Mesothelial cell of epicardium (in vitro differentiated cells): ENCODE data around the gene PCDHGC3. TPM values are rescaled to one million over a fixed set of nuclear protein-coding genes. Genes with fewer than 3 reads are reported as not detected.

Experiments used
- DNase-seq, 2 experiments: peaks; one replicate each; pipeline ENCODE4 v3.0.0; 2021; ENCODE audit warnings: low spot score in 2 of 2; ENCODE audit not compliant: unreplicated experiment in 2 of 2
- H3K27ac Mint-ChIP-seq: 2 replicates; pipeline ENCODE4 v1.8.0; 2021; ENCODE audit warnings: mixed read lengths
- H3K27me3 Mint-ChIP-seq: 2 replicates; pipeline ENCODE4 v1.8.0; 2021; ENCODE audit warnings: low read depth, mixed read lengths
- H3K36me3 Mint-ChIP-seq: 2 replicates; pipeline ENCODE4 v1.8.0; 2021; ENCODE audit warnings: mixed read lengths
- H3K4me1 Mint-ChIP-seq: 2 replicates; pipeline ENCODE4 v1.8.0; 2021; ENCODE audit warnings: mixed read lengths
- H3K4me3 Mint-ChIP-seq: 2 replicates; pipeline ENCODE4 v1.8.0; 2021; ENCODE audit warnings: mild to moderate bottlenecking, moderate library complexity, mixed read lengths
- H3K9me3 Mint-ChIP-seq: 2 replicates; pipeline ENCODE4 v1.8.0; 2021; ENCODE audit warnings: mixed read lengths
- CTCF ChIP-seq: fragments of 200-600 bp; sonication (generic); IDR thresholded peaks from one replicate; pipeline ENCODE4 v1.5.0; 2021; ENCODE audit warnings: antibody characterized with exemption; ENCODE audit not compliant: unreplicated experiment
- total RNA-seq: library from RNA; stranded (reverse); gene quantifications from 3 replicates; pipeline ENCODE4 v1.2.1, GENCODE V29; 2021

Gene PCDHGC3
- total RNA-seq, 1 donor from 2014 or later = 82.9 TPM

GRCh38 chr5:141523991-141524390 is 48.2 kb downstream of the PCDHGC3 start:
- H3K27ac Mint-ChIP-seq = peak overlapping the region; percentile 99
- no peaks in the 10 kb centered on the region for H3K9me3 Mint-ChIP-seq
- no peak for TF ChIP-seq CTCF
- no peaks in the 10 kb centered on the region for H3K27me3 Mint-ChIP-seq
- no peak for DNase-seq
- peaks cover 22% of the 10 kb centered on the region for H3K36me3 Mint-ChIP-seq
- peaks cover 47% of the 10 kb centered on the region for H3K4me1 Mint-ChIP-seq
- H3K4me3 Mint-ChIP-seq = no peak overlapping the region

GRCh38 chr5:141524604-141525597 is 49.1 kb downstream of the PCDHGC3 start:
- H3K9me3 Mint-ChIP-seq = no peaks in the 10 kb centered on the region
- peak; percentile 58 to 85 for DNase-seq
- peaks cover 19% of the 10 kb centered on the region for H3K36me3 Mint-ChIP-seq
- peak overlapping the region; percentile 38 for H3K4me3 Mint-ChIP-seq
- peak overlapping the region; percentile 99 for H3K27ac Mint-ChIP-seq
- no peaks in the 10 kb centered on the region for H3K27me3 Mint-ChIP-seq
- peak; percentile 98 for TF ChIP-seq CTCF
- H3K4me1 Mint-ChIP-seq = peaks cover 52% of the 10 kb centered on the region

- H3K36me3 Mint-ChIP-seq = peaks cover 13% of the 10 kb centered on the region
- no peaks in the 10 kb centered on the region for H3K9me3 Mint-ChIP-seq
- peak overlapping the region; percentile 99 for H3K27ac Mint-ChIP-seq
- H3K27me3 Mint-ChIP-seq = no peaks in the 10 kb centered on the region
- H3K4me3 Mint-ChIP-seq = peak overlapping the region; percentile 33
- peaks cover 52% of the 10 kb centered on the region for H3K4me1 Mint-ChIP-seq
- DNase-seq = no peak
- no peak for TF ChIP-seq CTCF
Measured at GRCh38 chr5:141525653-141526052, 49.9 kb downstream of the PCDHGC3 start.

- no peaks in the 10 kb centered on the region for H3K27me3 Mint-ChIP-seq
- H3K4me1 Mint-ChIP-seq = peaks cover 38% of the 10 kb centered on the region
- no peak for TF ChIP-seq CTCF
- DNase-seq = no peak
- no peaks in the 10 kb centered on the region for H3K9me3 Mint-ChIP-seq
- H3K36me3 Mint-ChIP-seq = peaks cover 12% of the 10 kb centered on the region
- H3K27ac Mint-ChIP-seq = peak overlapping the region; percentile 48
- H3K4me3 Mint-ChIP-seq = no peak overlapping the region
Measured at GRCh38 chr5:141527426-141527825, 51.7 kb downstream of the PCDHGC3 start.

Other genes with a start within 250 kb of the PCDHGC3 start
- 2.2 to 2.4 TPM (median 2.3 TPM) in 3 replicates for gene PCDHB15, start 230.6 kb upstream of the PCDHGC3 start, total RNA-seq
- 1.3 to 1.6 TPM (median 1.6 TPM) in 3 replicates for gene SLC25A2, start 171.9 kb upstream of the PCDHGC3 start, total RNA-seq
- 97.2 to 103 TPM (median 99.6 TPM) in 3 replicates for gene TAF7, start 155.2 kb upstream of the PCDHGC3 start, total RNA-seq
- 0.22 to 0.47 TPM (median 0.34 TPM) in 3 replicates for gene PCDHGA1, start 145.5 kb upstream of the PCDHGC3 start, total RNA-seq
- 0.11 to 0.33 TPM (median 0.32 TPM) in 3 replicates for gene PCDHGA2, start 137.2 kb upstream of the PCDHGC3 start, total RNA-seq
- 0.07 to 0.16 TPM (median 0.13 TPM) in 3 replicates for gene PCDHGA3, start 132.1 kb upstream of the PCDHGC3 start, total RNA-seq
- 1.7 to 2.0 TPM (median 2.0 TPM) in 3 replicates for gene PCDHGB1, start 125.9 kb upstream of the PCDHGC3 start, total RNA-seq
- 0.86 to 1.2 TPM (median 1.1 TPM) in 3 replicates for gene PCDHGA4, start 120.9 kb upstream of the PCDHGC3 start, total RNA-seq
- gene PCDHGB2, start 116.0 kb upstream of the PCDHGC3 start, total RNA-seq = 0.86 to 1.3 TPM (median 1.2 TPM) in 3 replicates
- gene PCDHGA5, start 111.8 kb upstream of the PCDHGC3 start, total RNA-seq = 0.51 to 0.66 TPM (median 0.52 TPM) in 3 replicates
- 0.59 to 0.74 TPM (median 0.64 TPM) in 3 replicates for gene PCDHGB3, start 105.7 kb upstream of the PCDHGC3 start, total RNA-seq
- 0.25 to 0.60 TPM (median 0.57 TPM) in 3 replicates for gene PCDHGA6, start 102.1 kb upstream of the PCDHGC3 start, total RNA-seq
- 0.33 to 0.43 TPM (median 0.38 TPM) in 3 replicates for gene PCDHGA7, start 93.2 kb upstream of the PCDHGC3 start, total RNA-seq
- gene PCDHGB4, start 88.3 kb upstream of the PCDHGC3 start, total RNA-seq = 31.0 to 35.5 TPM (median 33.0 TPM) in 3 replicates
- gene PCDHGA8, start 83.3 kb upstream of the PCDHGC3 start, total RNA-seq = 2.6 to 2.9 TPM (median 2.7 TPM) in 3 replicates
- 3.3 to 4.5 TPM (median 3.9 TPM) in 3 replicates for gene PCDHGB5, start 78.0 kb upstream of the PCDHGC3 start, total RNA-seq
- gene PCDHGA9, start 73.2 kb upstream of the PCDHGC3 start, total RNA-seq = 2.1 to 2.3 TPM (median 2.3 TPM) in 3 replicates
- 74.0 to 76.3 TPM (median 75.7 TPM) in 3 replicates for gene PCDHGB6, start 67.9 kb upstream of the PCDHGC3 start, total RNA-seq
- gene PCDHGA10, start 63.0 kb upstream of the PCDHGC3 start, total RNA-seq = 30.7 to 33.4 TPM (median 32.1 TPM) in 3 replicates
- gene PCDHGB7, start 58.3 kb upstream of the PCDHGC3 start, total RNA-seq = 14.1 to 16.4 TPM (median 14.9 TPM) in 3 replicates
- 5.7 to 6.0 TPM (median 6.0 TPM) in 3 replicates for gene PCDHGA11, start 54.9 kb upstream of the PCDHGC3 start, total RNA-seq
- gene PCDHGA12, start 45.5 kb upstream of the PCDHGC3 start, total RNA-seq = 4.1 to 5.2 TPM (median 4.5 TPM) in 3 replicates
- 5.2 to 6.2 TPM (median 5.2 TPM) in 3 replicates for gene PCDHGC4, start 9.1 kb downstream of the PCDHGC3 start, total RNA-seq
- gene PCDHGC5, start 13.1 kb downstream of the PCDHGC3 start, total RNA-seq = 2.6 to 3.5 TPM (median 3.5 TPM) in 3 replicates
- 43.0 to 43.9 TPM (median 43.6 TPM) in 3 replicates for gene DIAPH1, start 143.0 kb downstream of the PCDHGC3 start, total RNA-seq
- 96.0 to 108 TPM (median 102 TPM) in 3 replicates for gene HDAC3, start 160.9 kb downstream of the PCDHGC3 start, total RNA-seq
- gene RELL2, start 161.0 kb downstream of the PCDHGC3 start, total RNA-seq = 3.9 to 4.6 TPM (median 4.6 TPM) in 3 replicates
- gene FCHSD1, start 175.5 kb downstream of the PCDHGC3 start, total RNA-seq = 48.6 to 52.0 TPM (median 51.5 TPM) in 3 replicates
- gene ARAP3, start 206.3 kb downstream of the PCDHGC3 start, total RNA-seq = 50.9 to 53.8 TPM (median 51.8 TPM) in 3 replicates